ENCODE results near the gene ME2. TPM values are rescaled to one million over a fixed set of nuclear protein-coding genes. Genes with fewer than 3 reads are reported as not detected.

ME2 gene
- total RNA-seq: 10 to 100 TPM; 15.6 to 16.1 TPM
- polyA plus RNA-seq (2013, experiment 1 of 2): 51.2 TPM
- 51.4 TPM for polyA plus RNA-seq (2013, experiment 2 of 2)
- 40.9 to 285 (median 92.0) reads per million in 172 experiments for total RNA-seq

DNA sequence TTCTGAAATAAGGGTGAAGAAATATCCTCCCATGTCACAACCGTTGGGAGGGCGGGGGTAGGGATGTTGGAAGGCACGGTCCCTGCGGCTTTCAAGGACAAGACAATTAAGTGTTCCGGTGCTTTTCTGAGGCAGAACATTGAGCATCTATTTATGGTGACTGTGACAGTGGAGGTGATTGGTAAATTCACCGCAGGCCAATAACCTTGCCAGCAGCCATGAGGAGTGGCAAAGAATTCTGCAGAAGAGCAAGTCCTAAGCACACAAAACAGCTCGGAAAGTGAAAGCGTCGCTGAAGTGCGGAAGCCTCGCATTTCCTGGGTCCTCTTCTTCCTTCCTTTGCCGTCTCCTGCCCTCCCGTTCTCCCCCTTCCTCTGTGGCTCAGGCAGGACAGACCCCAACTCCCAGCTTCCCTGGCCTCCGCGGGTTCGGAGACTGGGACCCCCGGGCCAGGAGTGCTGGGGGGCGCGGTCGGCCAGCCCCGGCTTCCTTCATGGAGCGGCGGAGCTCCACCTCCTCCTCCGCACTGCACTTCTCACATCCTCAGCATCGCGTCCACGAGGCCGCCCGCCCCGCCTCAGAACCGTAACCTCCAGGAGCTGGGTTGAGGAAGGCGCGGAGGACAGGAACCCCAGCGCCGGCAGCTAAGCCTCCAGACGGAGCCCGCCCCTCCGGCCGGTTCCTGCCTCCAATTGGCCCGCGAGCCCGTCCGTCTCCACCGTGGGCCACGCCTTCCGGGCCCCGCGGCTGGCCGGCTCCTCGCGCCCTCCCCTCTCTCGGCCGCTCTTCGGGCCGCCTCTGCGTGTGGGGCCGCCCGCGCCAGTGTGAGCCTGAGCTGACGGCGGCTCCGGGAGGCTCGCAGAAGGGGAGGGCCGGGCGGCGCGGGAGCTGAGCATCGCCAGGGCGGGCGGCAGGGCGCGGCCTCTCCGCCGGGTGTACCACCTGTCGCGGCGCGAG lies at the start of gene ME2:
Gene ME2, plus strand, starts transcription at position 774 of the 957 bp plus-strand sequence. CDS start 16,703 bp downstream, outside the sequence.
- Mint-ChIP-seq H3K27me3 (peaks cover 6% of the 10 kb centered on the region), H3K36me3 (ENCODE audit: low read depth) (peaks cover 18% of the 10 kb centered on the region), H3K9me3 (no peaks in the 10 kb centered on the region), H3K27ac (peak within 1 kb of the TSS; percentile 97), H3K4me3 (peak within 1 kb of the TSS; percentile 98), H3K4me1 (ENCODE audit: low read depth) (peaks cover 28% of the 10 kb centered on the region)
- Histone ChIP-seq H3K27ac (ENCODE audit: low read depth in 1 of 2, low read length in 2 of 2) (peak within 1 kb of the TSS; percentile 95 to 97), H3K27me3 (ENCODE audit: control insufficient read depth in 1 of 2, insufficient read depth in 2 of 2, low read length in 2 of 2) (no peaks in the 10 kb centered on the region), H3K36me3 (ENCODE audit: insufficient read depth, low read length) (no peaks in the 10 kb centered on the region), H3K4me3 (ENCODE audit: low read length) (peak within 1 kb of the TSS; percentile 93), H3K9me3 (ENCODE audit: control insufficient read depth in 1 of 2, insufficient read depth in 1 of 2, low read length in 2 of 2) (no peaks in the 10 kb centered on the region), H3K4me1 (ENCODE audit: insufficient read depth, low read length) (peaks cover 32% of the 10 kb centered on the region)
- ChIA-PET POLR2A (interaction anchor here (0.6 to 1.9 kb wide), 25 partner anchors 9 to 1927 kb away, joined by 3 to 107 read pairs (median 5); partner anchors contain the start of genes ELAC1, MBD1, MEX3C and MRO), CTCF (no interaction called here)
- intact Hi-C loops (cut with DNase I, micrococcal nuclease): loop anchor here (1.0 to 10.0 kb wide), 9 partner anchors 54 to 1936 kb away; partner anchors contain the start of genes ELAC1 (in 2 of the 2), MEX3C (in 2 of the 2), MRO (in 1 of the 2) and RPL17 (in 1 of the 2)
- TF ChIP-seq CTCF (IDR thresholded peaks at IDR 0.05): no peak
- DNase-seq (peak; percentile 77 to 94 (median 88)), ATAC-seq (ENCODE audit: poor library complexity) (peak; percentile 90)

GRCh38 chr18:50829644-50830043 lies 49.3 kb upstream of the ME2 start:
- H3K4me1 Mint-ChIP-seq (ENCODE audit: low read depth): no peaks in the 10 kb centered on the region
- intact Hi-C loops (cut with DNase I, micrococcal nuclease): loop anchor here (10.0 kb wide), 2 partner anchors 45 to 85 kb away; partner anchors contain the start of gene ME2 (in 1 of the 2)
- POLR2A ChIA-PET: no interaction called here

More at GRCh38 chr18:50829644-50830043, 49.3 kb upstream of the ME2 start:
- Histone ChIP-seq H3K4me1 (ENCODE audit: insufficient read depth, low read length) (no peaks in the 10 kb centered on the region), H3K27me3 (ENCODE audit: control insufficient read depth in 1 of 2, insufficient read depth in 2 of 2, low read length in 2 of 2) (no peaks in the 10 kb centered on the region), H3K4me3 (ENCODE audit: low read length) (no peak overlapping the region), H3K36me3 (ENCODE audit: insufficient read depth, low read length) (no peaks in the 10 kb centered on the region), H3K27ac (ENCODE audit: low read depth in 1 of 2, low read length in 2 of 2) (no peak overlapping the region), H3K9me3 (ENCODE audit: control insufficient read depth in 1 of 2, insufficient read depth in 1 of 2, low read length in 2 of 2) (no peaks in the 10 kb centered on the region)
- no peak for DNase-seq
- Mint-ChIP-seq H3K27ac (no peak overlapping the region), H3K9me3 (no peaks in the 10 kb centered on the region), H3K4me3 (no peak overlapping the region), H3K27me3 (no peaks in the 10 kb centered on the region), H3K36me3 (ENCODE audit: low read depth) (no peaks in the 10 kb centered on the region)
- CTCF ChIA-PET: interaction anchor here (1.5 kb wide), 1 partner anchor 10 kb away, joined by 4 read pairs; the partner anchor contains the start of gene MRO
- ATAC-seq (ENCODE audit: poor library complexity): no peak
- no peak for TF ChIP-seq CTCF (IDR thresholded peaks at IDR 0.05)

All from CD4-positive, alpha-beta T cell (primary cell).